Measurements from ENCODE around the gene MIA2. TPM values are rescaled to one million over a fixed set of nuclear protein-coding genes. Genes with fewer than 3 reads are reported as not detected.
A peak's percentile ranks its signal among the peaks of the same experiment; 100 is the strongest.

Gene MIA2
- total and polyA plus RNA-seq, 2 donors, result 22.9 to 41.2 TPM

DNA sequence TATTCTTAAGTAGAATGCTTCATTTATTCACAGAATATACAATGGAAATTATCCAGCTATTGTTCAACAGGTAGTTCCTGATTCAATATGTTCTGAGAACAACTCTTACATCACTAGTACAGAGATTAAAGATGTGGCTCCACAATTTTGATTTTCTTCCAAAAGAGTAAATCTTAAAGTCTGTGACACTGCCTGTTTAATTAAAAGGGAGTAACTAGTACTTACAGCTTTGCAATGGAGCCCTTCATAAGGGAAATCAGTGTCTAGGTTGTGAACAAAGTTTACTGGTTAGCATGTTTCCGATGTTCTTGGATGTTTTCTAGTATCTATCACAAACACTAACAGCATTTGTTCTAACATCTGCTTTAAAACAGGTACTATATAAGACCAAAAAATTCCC, 30.8 kb downstream of the MIA2 start:
- no peak overlapping the region for H3K27ac ChIP-seq (ENCODE audit: low read depth in 1 of 2, low read length in 1 of 2)
- 98% methylated on average over 1 of the region's 1 CpG for WGBS
- H3K9me3 ChIP-seq (ENCODE audit: control insufficient read depth in 2 of 2, insufficient read depth in 1 of 2, low read length in 1 of 2), result peaks cover 0 to 1% of the 10 kb centered on the region in 2 donors
- no peaks in the 10 kb centered on the region for H3K36me3 ChIP-seq (ENCODE audit: control insufficient read depth in 2 of 2, insufficient read depth in 2 of 2, low read length in 1 of 2)
- DNase-seq (ENCODE audit: low read depth in 6 of 9, low spot score in 9 of 9), result no peak
- peaks cover 5 to 7% of the 10 kb centered on the region in 2 donors for H3K4me1 ChIP-seq (ENCODE audit: control insufficient read depth in 2 of 2, insufficient read depth in 2 of 2, low read length in 2 of 2)
- H3K4me3 ChIP-seq (ENCODE audit: low read length in 2 of 2), result no peak overlapping the region
- no peaks in the 10 kb centered on the region for H3K27me3 ChIP-seq (ENCODE audit: control insufficient read depth in 2 of 2, insufficient read depth in 1 of 2, low read length in 1 of 2)

- Histone ChIP-seq H3K4me1 (ENCODE audit: control insufficient read depth in 2 of 2, insufficient read depth in 2 of 2, low read length in 2 of 2) (peaks cover 5 to 7% of the 10 kb centered on the region in 2 donors), H3K27ac (ENCODE audit: low read depth in 1 of 2, low read length in 1 of 2) (no peak overlapping the region), H3K9me3 (ENCODE audit: control insufficient read depth in 2 of 2, insufficient read depth in 1 of 2, low read length in 1 of 2) (peaks cover 0 to 1% of the 10 kb centered on the region in 2 donors), H3K36me3 (ENCODE audit: control insufficient read depth in 2 of 2, insufficient read depth in 2 of 2, low read length in 1 of 2) (no peaks in the 10 kb centered on the region), H3K4me3 (ENCODE audit: low read length in 2 of 2) (no peak overlapping the region), H3K27me3 (ENCODE audit: control insufficient read depth in 2 of 2, insufficient read depth in 1 of 2, low read length in 1 of 2) (no peaks in the 10 kb centered on the region)
- WGBS, result 4% methylated on average over 2 of the region's 2 CpGs
- DNase-seq (ENCODE audit: low read depth in 6 of 9, low spot score in 9 of 9), result peak in 1 of 9 donors; percentile 37
Measured at GRCh38 chr14:39265033-39265432, 31.3 kb downstream of the MIA2 start.

GRCh38 chr14:39265806-39266524, 32.2 kb downstream of the MIA2 start:
- H3K27me3 ChIP-seq (ENCODE audit: control insufficient read depth in 2 of 2, insufficient read depth in 1 of 2, low read length in 1 of 2), result no peaks in the 10 kb centered on the region
- DNase-seq (ENCODE audit: low read depth in 6 of 9, low spot score in 9 of 9), result peak in 4 of 9 donors; percentile 4 to 34 (median 14)
- no peaks in the 10 kb centered on the region for H3K36me3 ChIP-seq (ENCODE audit: control insufficient read depth in 2 of 2, insufficient read depth in 2 of 2, low read length in 1 of 2)
- H3K27ac ChIP-seq (ENCODE audit: low read depth in 1 of 2, low read length in 1 of 2), result peak overlapping the region; percentile 73 to 97
- H3K4me1 ChIP-seq (ENCODE audit: control insufficient read depth in 2 of 2, insufficient read depth in 2 of 2, low read length in 2 of 2), result peaks cover 5 to 11% of the 10 kb centered on the region in 2 donors
- H3K4me3 ChIP-seq (ENCODE audit: low read length in 2 of 2), result peak overlapping the region; percentile 69 to 93
- H3K9me3 ChIP-seq (ENCODE audit: control insufficient read depth in 2 of 2, insufficient read depth in 1 of 2, low read length in 1 of 2), result peaks cover 0 to 1% of the 10 kb centered on the region in 2 donors
- 19% methylated on average over 14 of the region's 14 CpGs for WGBS

GRCh38 chr14:39266525-39266870, 32.8 kb downstream of the MIA2 start:
- WGBS, result under 1% methylated on average over 31 of the region's 31 CpGs
- Histone ChIP-seq H3K36me3 (ENCODE audit: control insufficient read depth in 2 of 2, insufficient read depth in 2 of 2, low read length in 1 of 2) (no peaks in the 10 kb centered on the region), H3K27me3 (ENCODE audit: control insufficient read depth in 2 of 2, insufficient read depth in 1 of 2, low read length in 1 of 2) (no peaks in the 10 kb centered on the region), H3K4me1 (ENCODE audit: control insufficient read depth in 2 of 2, insufficient read depth in 2 of 2, low read length in 2 of 2) (peaks cover 5 to 11% of the 10 kb centered on the region in 2 donors), H3K4me3 (ENCODE audit: low read length in 2 of 2) (peak overlapping the region; percentile 69 to 93), H3K9me3 (ENCODE audit: control insufficient read depth in 2 of 2, insufficient read depth in 1 of 2, low read length in 1 of 2) (peaks cover under 1 to 1% of the 10 kb centered on the region in 2 donors), H3K27ac (ENCODE audit: low read depth in 1 of 2, low read length in 1 of 2) (peak overlapping the region; percentile 73 to 97)
- peak in 3 of 9 donors; percentile 25 to 50 (median 28) for DNase-seq (ENCODE audit: low read depth in 6 of 9, low spot score in 9 of 9)

- H3K4me3 ChIP-seq (ENCODE audit: low read length in 2 of 2), result peak overlapping the region; percentile 69 to 93
- no peaks in the 10 kb centered on the region for H3K27me3 ChIP-seq (ENCODE audit: control insufficient read depth in 2 of 2, insufficient read depth in 1 of 2, low read length in 1 of 2)
- peaks cover 1 to 6% of the 10 kb centered on the region in 2 donors for H3K9me3 ChIP-seq (ENCODE audit: control insufficient read depth in 2 of 2, insufficient read depth in 1 of 2, low read length in 1 of 2)
- under 1% methylated on average over 70 of the region's 70 CpGs for WGBS
- H3K36me3 ChIP-seq (ENCODE audit: control insufficient read depth in 2 of 2, insufficient read depth in 2 of 2, low read length in 1 of 2), result no peaks in the 10 kb centered on the region
- peak overlapping the region; percentile 73 to 97 for H3K27ac ChIP-seq (ENCODE audit: low read depth in 1 of 2, low read length in 1 of 2)
- H3K4me1 ChIP-seq (ENCODE audit: control insufficient read depth in 2 of 2, insufficient read depth in 2 of 2, low read length in 2 of 2), result peaks cover 5 to 11% of the 10 kb centered on the region in 2 donors
- DNase-seq (ENCODE audit: low read depth in 6 of 9, low spot score in 9 of 9), result peak in 8 of 9 donors; percentile 55 to 86 (median 66)
Measured at GRCh38 chr14:39266871-39267607, 33.3 kb downstream of the MIA2 start.

DNA sequence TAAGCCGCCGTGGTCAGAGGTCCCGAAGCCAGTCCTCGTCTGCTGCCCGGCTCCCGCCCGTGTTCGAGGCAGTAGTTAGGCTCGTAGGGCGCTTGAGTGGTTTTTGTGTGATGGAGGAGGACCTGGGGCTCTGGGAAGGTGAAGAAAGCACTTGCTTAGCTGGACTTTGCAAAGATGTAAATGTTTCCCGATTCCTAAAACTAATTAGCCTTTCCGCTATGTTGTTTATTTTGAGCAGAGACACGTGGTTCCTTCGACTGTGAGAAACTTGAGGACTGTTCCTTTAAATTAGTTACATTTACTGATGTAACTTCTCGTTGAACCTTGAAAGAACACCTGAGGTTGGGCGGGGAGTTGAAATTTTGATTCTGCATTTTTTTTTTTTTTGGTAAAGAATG, 33.9 kb downstream of the MIA2 start:
- peak in 4 of 9 donors; percentile 33 to 63 (median 34) for DNase-seq (ENCODE audit: low read depth in 6 of 9, low spot score in 9 of 9)
- peaks cover 5 to 11% of the 10 kb centered on the region in 2 donors for H3K4me1 ChIP-seq (ENCODE audit: control insufficient read depth in 2 of 2, insufficient read depth in 2 of 2, low read length in 2 of 2)
- H3K9me3 ChIP-seq (ENCODE audit: control insufficient read depth in 2 of 2, insufficient read depth in 1 of 2, low read length in 1 of 2), result peaks cover 1 to 12% of the 10 kb centered on the region in 2 donors
- H3K36me3 ChIP-seq (ENCODE audit: control insufficient read depth in 2 of 2, insufficient read depth in 2 of 2, low read length in 1 of 2), result no peaks in the 10 kb centered on the region
- WGBS, result under 1% methylated on average over 16 of the region's 16 CpGs
- H3K27me3 ChIP-seq (ENCODE audit: control insufficient read depth in 2 of 2, insufficient read depth in 1 of 2, low read length in 1 of 2), result no peaks in the 10 kb centered on the region
- peak overlapping the region; percentile 73 to 97 for H3K27ac ChIP-seq (ENCODE audit: low read depth in 1 of 2, low read length in 1 of 2)
- peak overlapping the region; percentile 69 to 93 for H3K4me3 ChIP-seq (ENCODE audit: low read length in 2 of 2)

GRCh38 chr14:39268393-39268792, 34.7 kb downstream of the MIA2 start:
- Histone ChIP-seq H3K36me3 (ENCODE audit: control insufficient read depth in 2 of 2, insufficient read depth in 2 of 2, low read length in 1 of 2) (no peaks in the 10 kb centered on the region), H3K4me1 (ENCODE audit: control insufficient read depth in 2 of 2, insufficient read depth in 2 of 2, low read length in 2 of 2) (peaks cover 5 to 11% of the 10 kb centered on the region in 2 donors), H3K9me3 (ENCODE audit: control insufficient read depth in 2 of 2, insufficient read depth in 1 of 2, low read length in 1 of 2) (peaks cover 1 to 12% of the 10 kb centered on the region in 2 donors), H3K27ac (ENCODE audit: low read depth in 1 of 2, low read length in 1 of 2) (no peak overlapping the region), H3K27me3 (ENCODE audit: control insufficient read depth in 2 of 2, insufficient read depth in 1 of 2, low read length in 1 of 2) (no peaks in the 10 kb centered on the region), H3K4me3 (ENCODE audit: low read length in 2 of 2) (peak overlapping the region; percentile 10 to 69)
- WGBS, result under 1% methylated on average over 2 of the region's 2 CpGs
- peak in 6 of 9 donors; percentile 4 to 50 (median 22) for DNase-seq (ENCODE audit: low read depth in 6 of 9, low spot score in 9 of 9)

DNA sequence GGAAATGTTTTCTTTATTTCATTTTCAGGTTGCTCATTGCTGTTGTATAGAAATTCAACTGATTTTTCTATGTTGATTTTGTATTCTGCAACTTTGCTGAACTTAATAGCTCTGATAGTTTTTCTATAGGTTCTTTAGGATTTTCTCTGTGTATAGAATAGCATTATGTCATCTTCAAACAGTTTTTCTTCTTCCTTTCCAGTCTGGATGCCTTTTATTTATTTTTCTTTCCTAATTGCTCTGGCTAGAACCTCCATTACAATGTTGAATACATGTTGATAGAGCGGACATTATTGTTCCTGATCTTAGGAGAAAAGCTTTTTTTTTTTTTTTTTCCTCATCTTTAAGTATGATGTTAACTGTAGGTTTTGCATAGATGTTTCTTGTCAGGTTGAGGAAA, 39.2 kb downstream of the MIA2 start:
- Histone ChIP-seq H3K4me1 (ENCODE audit: control insufficient read depth in 2 of 2, insufficient read depth in 2 of 2, low read length in 2 of 2) (peaks cover 5 to 6% of the 10 kb centered on the region in 2 donors), H3K9me3 (ENCODE audit: control insufficient read depth in 2 of 2, insufficient read depth in 1 of 2, low read length in 1 of 2) (peaks cover 0 to 12% of the 10 kb centered on the region in 2 donors), H3K27me3 (ENCODE audit: control insufficient read depth in 2 of 2, insufficient read depth in 1 of 2, low read length in 1 of 2) (no peaks in the 10 kb centered on the region), H3K27ac (ENCODE audit: low read depth in 1 of 2, low read length in 1 of 2) (no peak overlapping the region), H3K4me3 (ENCODE audit: low read length in 2 of 2) (no peak overlapping the region), H3K36me3 (ENCODE audit: control insufficient read depth in 2 of 2, insufficient read depth in 2 of 2, low read length in 1 of 2) (no peaks in the 10 kb centered on the region)
- DNase-seq (ENCODE audit: low read depth in 6 of 9, low spot score in 9 of 9), result no peak
- WGBS, result 100% methylated on average over 1 of the region's 1 CpG

DNA sequence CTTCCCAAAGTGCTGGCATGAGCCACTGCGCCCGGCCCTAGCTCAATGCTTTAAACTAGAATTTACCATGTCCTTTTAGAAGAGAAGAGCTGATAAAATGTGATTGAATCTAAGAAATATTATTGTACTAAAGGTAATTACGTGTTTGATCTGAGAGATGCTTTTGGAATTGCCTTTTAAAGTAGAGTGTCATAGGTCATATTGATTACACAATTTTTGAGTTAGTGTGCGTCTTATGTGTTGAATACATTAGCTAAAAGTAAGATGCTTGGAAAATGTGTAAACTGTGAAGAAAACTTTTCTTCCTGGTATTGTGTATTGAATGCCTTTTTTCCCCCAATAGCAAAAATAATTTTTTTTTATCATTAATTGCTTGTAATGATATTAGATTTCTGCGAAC, 41.7 kb downstream of the MIA2 start:
- peaks cover 0 to 1% of the 10 kb centered on the region in 2 donors for H3K4me1 ChIP-seq (ENCODE audit: control insufficient read depth in 2 of 2, insufficient read depth in 2 of 2, low read length in 2 of 2)
- WGBS, result 98% methylated on average over 5 of the region's 5 CpGs
- no peaks in the 10 kb centered on the region for H3K27me3 ChIP-seq (ENCODE audit: control insufficient read depth in 2 of 2, insufficient read depth in 1 of 2, low read length in 1 of 2)
- peaks cover 2 to 5% of the 10 kb centered on the region in 2 donors for H3K36me3 ChIP-seq (ENCODE audit: control insufficient read depth in 2 of 2, insufficient read depth in 2 of 2, low read length in 1 of 2)
- DNase-seq (ENCODE audit: low read depth in 6 of 9, low spot score in 9 of 9), result no peak
- no peak overlapping the region for H3K27ac ChIP-seq (ENCODE audit: low read depth in 1 of 2, low read length in 1 of 2)
- H3K4me3 ChIP-seq (ENCODE audit: low read length in 2 of 2), result no peak overlapping the region
- H3K9me3 ChIP-seq (ENCODE audit: control insufficient read depth in 2 of 2, insufficient read depth in 1 of 2, low read length in 1 of 2), result peaks cover 0 to 12% of the 10 kb centered on the region in 2 donors

Measured in thymus (tissue), 11 donors.